Small intestine (tissue), 7 donors: ENCODE measurements around the gene CLIP2. TPM values are rescaled to one million over a fixed set of nuclear protein-coding genes. Genes with fewer than 3 reads are reported as not detected.
"Not testable (repeated sequence)": the region's sequence is repeated elsewhere in the genome, so short reads cannot be mapped to it uniquely, and the experiment has no call there.

Experiments
- DNase-seq, 2 donors: peaks; one replicate each; pipeline versions ENCODE4 v3.0.0 to v3.0.0-alpha.2; 2013
- FAIRE-seq: peaks from 2 replicates; lab custom pipeline; 2012; peaks lifted over from hg19 to GRCh38; lab: Jason Lieb, UNC
- H3K27ac ChIP-seq, 3 donors: one replicate each; pipeline ENCODE4 v1.5.1; 2013; ENCODE audit warnings: low read length in 2 of 3, mild to moderate bottlenecking in 2 of 3, control low read depth in 1 of 3, inconsistent platforms in 1 of 3, low read depth in 1 of 3, moderate library complexity in 1 of 3
- H3K27me3 ChIP-seq, 3 donors: one replicate each; pipeline ENCODE4 v1.6.1; 2013; ENCODE audit warnings: low read length in 3 of 3, inconsistent platforms in 1 of 3; ENCODE audit not compliant: control insufficient read depth in 3 of 3, insufficient read depth in 3 of 3
- H3K36me3 ChIP-seq, 3 donors: one replicate each; pipeline ENCODE4 v1.6.1; 2013; ENCODE audit warnings: low read length in 3 of 3, inconsistent platforms in 1 of 3, low read depth in 1 of 3, mild to moderate bottlenecking in 1 of 3, moderate library complexity in 1 of 3; ENCODE audit not compliant: control insufficient read depth in 3 of 3, insufficient read depth in 2 of 3
- H3K4me1 ChIP-seq, 3 donors: one replicate each; pipeline ENCODE4 v1.6.1; 2013; ENCODE audit warnings: low read length in 2 of 3, inconsistent platforms in 1 of 3, low read depth in 1 of 3, mild to moderate bottlenecking in 1 of 3, moderate library complexity in 1 of 3; ENCODE audit not compliant: control insufficient read depth in 3 of 3, insufficient read depth in 2 of 3
- H3K4me3 ChIP-seq, 3 donors: one replicate each; pipeline ENCODE4 v1.5.1; 2013; ENCODE audit warnings: low read length in 3 of 3, control low read depth in 1 of 3, inconsistent platforms in 1 of 3, low read depth in 1 of 3, mild to moderate bottlenecking in 1 of 3, moderate library complexity in 1 of 3
- H3K9me3 ChIP-seq, 2 donors: one replicate each; pipeline ENCODE4 v1.6.1; 2013; ENCODE audit warnings: low read depth in 1 of 2, low read length in 1 of 2; ENCODE audit not compliant: control insufficient read depth in 2 of 2, insufficient read depth in 1 of 2
- whole genome bisulfite sequencing, 3 donors: extraction: QIAGEN DNeasy Blood & Tissue Kit; methylation state at CpG; one replicate each; pipeline ENCODE4 v1.1.7; 2013; 5-methylcytosine and 5-hydroxymethylcytosine counted together
- polyA plus RNA-seq, 4 donors: library from polyadenylated mRNA; stranded (reverse) in 3 of 4; unstranded in 1 of 4; fragments of 200-250 nt in 3 of 4; fragments of 120-200 nt in 1 of 4; gene quantifications; one replicate each; pipeline versions ENCODE4 v1.2.1 to v1.2.3, GENCODE V29; 2013
- donor health status: healthy with polysubstance abuse.
- donor health status: control.
- donor health status: control.
- donor health status: Bipolar disorder and iron deficiency.
- donor health status: healthy.

CLIP2 gene
- polyA plus RNA-seq, 4 donors = 11.3 to 25.9 (median 16.4) TPM

- 82 to 92% (median 84%) methylated on average over 3 of the region's 3 CpGs for WGBS, 3 donors
- no peak for DNase-seq
Measured at GRCh38 chr7:74351836-74352235, 62.6 kb downstream of the CLIP2 start.

DNA sequence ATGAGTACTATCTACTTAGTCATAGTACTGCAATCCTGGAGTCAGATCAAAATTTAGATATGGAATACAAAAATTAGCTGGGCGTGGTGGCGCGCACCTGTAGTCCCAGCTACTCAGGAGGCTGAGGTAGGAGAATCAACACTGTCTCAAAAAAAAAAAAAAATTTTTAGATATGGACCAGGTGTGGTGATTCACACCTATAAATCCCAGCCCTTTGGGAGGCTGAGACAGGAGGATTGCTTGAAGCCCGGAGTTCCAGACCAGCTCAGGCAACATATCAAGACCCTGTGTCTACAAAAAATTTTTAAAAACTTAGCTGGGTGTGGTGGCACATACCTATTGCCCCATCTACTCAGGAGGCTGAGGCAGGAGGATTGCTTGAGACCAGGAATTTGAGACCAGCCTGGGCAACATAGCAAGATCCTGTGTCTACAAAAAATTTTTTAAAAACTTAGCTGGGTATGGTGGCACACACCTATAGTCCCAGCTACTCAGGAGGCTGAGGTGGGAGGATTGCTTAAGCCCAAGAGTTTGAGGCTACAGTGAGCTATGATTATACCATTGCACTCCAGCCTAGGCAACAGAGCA is 63.4 kb downstream of the CLIP2 start:
- H3K36me3 ChIP-seq = peaks cover 2 to 41% (median 10%) of the 10 kb centered on the region in 3 donors
- not testable (repeated sequence) for DNase-seq, H3K27ac ChIP-seq, H3K27me3 ChIP-seq, H3K4me3 ChIP-seq, FAIRE-seq, H3K4me1 ChIP-seq
- H3K9me3 ChIP-seq = peaks cover 0 to 18% of the 10 kb centered on the region in 2 donors
- WGBS, 3 donors = 74 to 96% (median 85%) methylated on average over 4 of the region's 4 CpGs

More at GRCh38 chr7:74351836-74352235, 62.6 kb downstream of the CLIP2 start:
- Histone ChIP-seq H3K4me3 (no peak overlapping the region), H3K36me3 (peaks cover 2 to 37% (median 7%) of the 10 kb centered on the region in 3 donors), H3K9me3 (peaks cover 0 to 16% of the 10 kb centered on the region in 2 donors), H3K27ac (no peak overlapping the region), H3K4me1 (no peaks in the 10 kb centered on the region), H3K27me3 (no peaks in the 10 kb centered on the region)
- FAIRE-seq = no peak

DNA sequence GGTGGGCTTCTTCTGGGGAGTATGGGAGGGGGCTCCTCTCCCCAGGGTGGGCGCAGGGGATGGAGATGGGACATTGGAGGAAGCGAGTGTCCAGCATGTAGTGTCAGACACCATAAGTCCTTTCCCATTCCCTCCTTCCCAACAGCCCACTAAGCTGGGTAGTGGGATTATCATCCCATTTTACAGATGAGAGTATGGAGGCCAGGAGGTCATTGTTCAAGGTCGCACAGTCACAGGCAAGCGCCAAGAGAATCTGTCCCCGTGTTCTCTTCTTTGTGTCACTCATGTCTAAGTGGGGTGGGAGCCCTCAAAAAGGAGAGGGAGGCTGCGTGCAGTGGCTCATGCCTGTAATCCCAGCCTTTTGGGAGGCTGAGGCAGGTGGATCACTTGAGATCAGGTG is 64.8 kb downstream of the CLIP2 start:
- 93 to 97% (median 96%) methylated on average over 6 of the region's 6 CpGs for WGBS, 3 donors
- H3K4me1 ChIP-seq = no peaks in the 10 kb centered on the region
- H3K27ac ChIP-seq = no peak overlapping the region
- no peak overlapping the region for H3K4me3 ChIP-seq
- FAIRE-seq (no peak), DNase-seq (no peak)
- peaks cover 0 to 18% of the 10 kb centered on the region in 2 donors for H3K9me3 ChIP-seq
- H3K27me3 ChIP-seq = no peaks in the 10 kb centered on the region
- H3K36me3 ChIP-seq = peaks cover 2 to 48% (median 10%) of the 10 kb centered on the region in 3 donors

- no peaks in the 10 kb centered on the region for H3K27me3 ChIP-seq
- no peak for FAIRE-seq
- no peaks in the 10 kb centered on the region for H3K4me1 ChIP-seq
- 77 to 79% (median 77%) methylated on average over 4 of the region's 4 CpGs for WGBS, 3 donors
- peaks cover 2 to 55% (median 11%) of the 10 kb centered on the region in 3 donors for H3K36me3 ChIP-seq
- no peak overlapping the region for H3K27ac ChIP-seq
- H3K4me3 ChIP-seq = no peak overlapping the region
- H3K9me3 ChIP-seq = peaks cover 0 to 18% of the 10 kb centered on the region in 2 donors
- peak in 1 of 2 donors; percentile 22 for DNase-seq
Measured at GRCh38 chr7:74355091-74355490, 65.9 kb downstream of the CLIP2 start.

- Histone ChIP-seq H3K36me3 (peaks cover 2 to 60% (median 11%) of the 10 kb centered on the region in 3 donors), H3K9me3 (peaks cover 0 to 18% of the 10 kb centered on the region in 2 donors), H3K4me1 (no peaks in the 10 kb centered on the region), H3K27me3 (no peaks in the 10 kb centered on the region), H3K27ac (no peak overlapping the region), H3K4me3 (no peak overlapping the region)
- no peak for DNase-seq
- WGBS, 3 donors = 94 to 98% (median 95%) methylated on average over 10 of the region's 10 CpGs
- FAIRE-seq = no peak
Measured at GRCh38 chr7:74356589-74357315, 67.5 kb downstream of the CLIP2 start.

GRCh38 chr7:74360008-74360407 is 70.8 kb downstream of the CLIP2 start:
- Histone ChIP-seq H3K4me1 (no peaks in the 10 kb centered on the region), H3K36me3 (peaks cover 4 to 62% (median 12%) of the 10 kb centered on the region in 3 donors), H3K4me3 (no peak overlapping the region), H3K27me3 (no peaks in the 10 kb centered on the region), H3K9me3 (peaks cover 0 to 15% of the 10 kb centered on the region in 2 donors), H3K27ac (no peak overlapping the region)
- WGBS, 3 donors = 95 to 96% (median 95%) methylated on average over 11 of the region's 11 CpGs
- FAIRE-seq (no peak), DNase-seq (no peak)

DNA sequence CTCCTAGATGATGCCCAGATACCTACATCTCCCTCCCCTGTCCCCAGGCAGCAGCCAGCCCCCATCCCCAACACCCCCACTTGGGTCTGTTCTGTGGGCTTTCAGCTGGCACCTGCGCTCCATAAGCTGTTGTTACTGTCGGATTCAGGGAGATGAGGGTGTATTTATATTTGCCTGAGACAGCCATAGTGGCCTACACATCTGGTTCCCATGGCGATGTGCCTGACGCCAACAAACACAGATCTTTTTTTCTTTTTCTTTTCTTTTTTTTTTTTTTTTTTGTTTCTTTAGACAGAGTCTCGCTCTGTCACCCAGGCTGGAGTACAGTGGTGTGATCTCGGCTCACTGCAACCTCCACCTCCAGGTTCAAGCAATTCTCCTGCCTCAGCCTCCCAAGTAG is 73.1 kb downstream of the CLIP2 start:
- H3K36me3 ChIP-seq = peaks cover 2 to 55% (median 6%) of the 10 kb centered on the region in 3 donors
- FAIRE-seq = no peak
- WGBS, 3 donors = 90 to 92% (median 90%) methylated on average over 5 to 6 of the region's 6 CpGs

DNA sequence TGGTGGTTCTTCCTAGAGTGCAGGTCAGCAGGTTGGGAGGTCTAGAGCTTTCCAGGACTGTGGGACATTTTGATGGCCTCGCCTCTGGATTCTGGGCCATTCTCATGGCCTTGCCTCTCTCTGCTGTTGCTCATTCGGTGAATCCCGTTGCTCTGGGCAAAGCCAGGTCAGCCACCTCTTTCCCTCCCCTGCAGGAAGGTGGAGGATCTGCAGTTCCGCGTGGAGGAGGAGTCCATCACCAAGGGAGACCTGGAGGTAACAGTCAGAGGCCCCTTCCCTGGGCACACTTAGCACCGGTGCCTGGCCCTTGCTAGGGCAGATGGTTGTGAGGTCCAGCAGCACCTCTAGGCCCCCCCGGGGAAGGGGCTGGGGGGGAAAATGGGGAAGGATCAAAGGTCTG is 74.9 kb downstream of the CLIP2 start:
- 81 to 85% (median 85%) methylated on average over 7 of the region's 7 CpGs for WGBS, 3 donors

More for the DNA sequence above, 73.1 kb downstream of the CLIP2 start:
- Histone ChIP-seq H3K27me3 (no peaks in the 10 kb centered on the region), H3K9me3 (no peaks in the 10 kb centered on the region), H3K4me1 (peaks cover 0 to 9% (median 0%) of the 10 kb centered on the region in 3 donors), H3K27ac (no peak overlapping the region), H3K4me3 (no peak overlapping the region)
- no peak for DNase-seq

More for the DNA sequence above, 74.9 kb downstream of the CLIP2 start:
- no peak overlapping the region for H3K4me3 ChIP-seq
- H3K4me1 ChIP-seq = peaks cover 0 to 9% (median 0%) of the 10 kb centered on the region in 3 donors
- no peaks in the 10 kb centered on the region for H3K9me3 ChIP-seq
- no peak overlapping the region for H3K27ac ChIP-seq
- H3K27me3 ChIP-seq = no peaks in the 10 kb centered on the region
- FAIRE-seq (no peak), DNase-seq (peak in 1 of 2 donors; percentile 19)
- H3K36me3 ChIP-seq = peaks cover 2 to 55% (median 4%) of the 10 kb centered on the region in 3 donors
